Liver (tissue), 9 donors: ENCODE measurements around the gene TAS2R14. TPM values are rescaled to one million over a fixed set of nuclear protein-coding genes. Genes with fewer than 3 reads are reported as not detected.

Experiments
- DNase-seq: peaks from one replicate; pipeline ENCODE4 v3.0.0-alpha.2; 2017; ENCODE audit warnings: low spot score
- H3K27ac ChIP-seq, 2 donors: one replicate each; pipeline ENCODE4 v1.7.0; 2013; ENCODE audit warnings: inconsistent platforms in 2 of 2, low read length in 2 of 2, control low read depth in 1 of 2, low read depth in 1 of 2, mild to moderate bottlenecking in 1 of 2
- H3K27me3 ChIP-seq, 4 donors: one replicate each; pipeline versions ENCODE4 v1.6.1 to v1.7.0; 2013; ENCODE audit warnings: low read length in 3 of 4, inconsistent platforms in 1 of 4, mild to moderate bottlenecking in 1 of 4, moderate library complexity in 1 of 4; ENCODE audit not compliant: control insufficient read depth in 4 of 4, insufficient read depth in 4 of 4
- H3K36me3 ChIP-seq, 4 donors: one replicate each; pipeline versions ENCODE4 v1.6.1 to v1.7.0; 2013; ENCODE audit warnings: low read length in 3 of 4, mild to moderate bottlenecking in 3 of 4, low read depth in 1 of 4, moderate library complexity in 1 of 4; ENCODE audit not compliant: control insufficient read depth in 4 of 4, insufficient read depth in 3 of 4
- H3K4me1 ChIP-seq, 4 donors: one replicate each; pipeline versions ENCODE4 v1.6.1 to v1.7.0; 2013; ENCODE audit warnings: low read length in 3 of 4, mild to moderate bottlenecking in 3 of 4, moderate library complexity in 1 of 4; ENCODE audit not compliant: control insufficient read depth in 4 of 4, insufficient read depth in 4 of 4
- H3K4me3 ChIP-seq, 3 donors: one replicate each; pipeline versions ENCODE4 v1.6.1 to v1.7.0; 2013; ENCODE audit warnings: low read length in 3 of 3, control low read depth in 1 of 3, low read depth in 1 of 3, mild to moderate bottlenecking in 1 of 3
- H3K9ac ChIP-seq, 2 donors: one replicate each; pipeline ENCODE4 v1.7.0; 2013; ENCODE audit warnings: low read length in 2 of 2, mild to moderate bottlenecking in 2 of 2, moderate library complexity in 2 of 2, control low read depth in 1 of 2, low read depth in 1 of 2
- H3K9me3 ChIP-seq, 4 donors: one replicate each; pipeline versions ENCODE4 v1.6.1 to v1.7.0; 2013; ENCODE audit warnings: low read length in 3 of 4; ENCODE audit not compliant: control insufficient read depth in 4 of 4
- EGR1 ChIP-seq, 2 donors: IDR thresholded peaks; 2 replicates each; pipeline ENCODE4 v1.6.1; 2016 to 2018; ENCODE audit warnings: antibody characterized with exemption in 2 of 2, low read depth in 2 of 2
- FOXA1 ChIP-seq: IDR thresholded peaks from 2 replicates; pipeline ENCODE4 v1.6.1; 2016; ENCODE audit warnings: antibody characterized with exemption
- GABPA ChIP-seq, 2 donors: IDR thresholded peaks in 1 of 2; conservative IDR thresholded peaks in 1 of 2; 2 replicates each; pipeline ENCODE4 v1.6.1; 2016; ENCODE audit warnings: antibody characterized with exemption in 2 of 2, mild to moderate bottlenecking in 1 of 2, moderate library complexity in 1 of 2
- HNF4A ChIP-seq, 2 donors: conservative IDR thresholded peaks; 2 replicates each; pipeline ENCODE4 v1.6.1; 2016; ENCODE audit warnings: antibody characterized with exemption in 2 of 2, mild to moderate bottlenecking in 2 of 2
- RAD21 ChIP-seq, 2 donors: IDR thresholded peaks; 2 replicates each; pipeline ENCODE4 v1.6.1; 2016; ENCODE audit warnings: antibody characterized with exemption in 2 of 2, mild to moderate bottlenecking in 2 of 2
- REST ChIP-seq: IDR thresholded peaks from 2 replicates; pipeline ENCODE4 v1.6.1; 2016; ENCODE audit warnings: antibody characterized with exemption, mild to moderate bottlenecking
- RXRA ChIP-seq, 2 donors: IDR thresholded peaks; 2 replicates each; pipeline ENCODE4 v1.6.1; 2017 to 2018; ENCODE audit warnings: antibody characterized with exemption in 2 of 2, mild to moderate bottlenecking in 1 of 2
- TAF1 ChIP-seq: conservative IDR thresholded peaks from 2 replicates; pipeline ENCODE4 v1.6.1; 2016; ENCODE audit warnings: antibody characterized with exemption, mild to moderate bottlenecking
- polyA plus RNA-seq, 2 donors: library from polyadenylated mRNA; stranded (reverse) in 1 of 2; unstranded in 1 of 2; fragments of 200-250 nt in 1 of 2; fragments of >200 nt in 1 of 2; fragmentation: Nextera tagmentation in 1 of 2; extraction: Ambion mirVana in 1 of 2; gene quantifications; one replicate each; pipeline versions ENCODE4 v1.2.1 to v1.2.3, GENCODE V29; 2013 to 2015
- total RNA-seq, 2 donors: library from RNA; depleted of rRNA; stranded (reverse); fragments of >200 nt; gene quantifications; one replicate each; pipeline ENCODE4 v1.2.3, GENCODE V29; 2014
- TF ChIP-seq, protein P1 (sequence below): IDR thresholded peaks from 2 replicates; pipeline ENCODE4 v1.6.1; 2016; ENCODE audit warnings: antibody characterized with exemption
- donor health status: healthy.
- donor health status: healthy.
- donor health status: healthy.
- donor health status: healthy.
- donor health status: healthy.

Gene TAS2R14
- total and polyA plus RNA-seq, 4 donors: 0.16 to 6.9 (median 1.5) TPM

DNA sequence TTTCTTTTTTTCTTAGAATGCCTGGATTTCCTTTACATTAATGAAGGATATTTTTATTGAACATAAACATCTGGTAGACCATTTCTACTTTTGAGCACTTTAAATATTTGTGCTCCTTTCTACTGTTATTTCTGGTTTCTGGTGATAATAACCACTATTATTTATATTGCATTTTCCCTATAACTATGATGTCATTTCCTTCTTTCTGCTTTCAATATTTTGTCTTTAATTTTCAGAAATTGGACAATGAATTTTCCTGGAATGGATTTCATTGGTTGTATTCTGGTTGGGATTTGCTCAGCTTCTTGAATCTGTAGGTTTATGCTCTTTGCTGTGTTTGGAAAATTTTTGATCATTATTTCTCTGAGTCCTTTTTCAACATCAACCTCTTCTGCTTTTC, 49.8 kb downstream of the TAS2R14 start:
- Histone ChIP-seq H3K9ac (no peak overlapping the region), H3K27ac (no peak overlapping the region), H3K4me1 (peaks cover 2 to 20% (median 12%) of the 10 kb centered on the region in 4 donors), H3K36me3 (no peaks in the 10 kb centered on the region), H3K9me3 (no peaks in the 10 kb centered on the region), H3K4me3 (no peak overlapping the region), H3K27me3 (no peaks in the 10 kb centered on the region)
- DNase-seq: no peak
- TF ChIP-seq RAD21 (IDR thresholded peaks at IDR 0.05): no peak
- TF ChIP-seq FOXA1: no peak
- TF ChIP-seq REST: no peak
- TF ChIP-seq, protein P1, sequence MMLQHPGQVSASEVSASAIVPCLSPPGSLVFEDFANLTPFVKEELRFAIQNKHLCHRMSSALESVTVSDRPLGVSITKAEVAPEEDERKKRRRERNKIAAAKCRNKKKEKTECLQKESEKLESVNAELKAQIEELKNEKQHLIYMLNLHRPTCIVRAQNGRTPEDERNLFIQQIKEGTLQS: no peak
- no peak for TF ChIP-seq EGR1 (IDR thresholded peaks at IDR 0.05; ENCODE audit: low read depth in 2 of 2)
- TF ChIP-seq TAF1: no peak
- TF ChIP-seq RXRA (IDR thresholded peaks at IDR 0.05): no peak
- no peak for TF ChIP-seq GABPA (IDR thresholded peaks at IDR 0.05 in 1 of 2, conservative IDR thresholded peaks at IDR 0.05 in 1 of 2)
- TF ChIP-seq HNF4A (conservative IDR thresholded peaks at IDR 0.05): no peak

Other genes starting within 250 kb of the TAS2R14 start
- gene YBX3, start 215.9 kb downstream of the TAS2R14 start, total RNA-seq: 100 to 1,000 TPM in 1 of 2 donors, 1 to 10 TPM in 1; 9.2 to 116 TPM
- gene YBX3, start 215.9 kb downstream of the TAS2R14 start, polyA plus RNA-seq: 10 to 100 TPM in 1 of 2 donors, 1 to 10 TPM in 1; 6.8 to 22.3 TPM
- gene TAS2R7, start 136.6 kb downstream of the TAS2R14 start, total RNA-seq: under 1 TPM in 1 of 2 donors, not detected in 1; 0.42 TPM
- not detected for gene TAS2R7, start 136.6 kb downstream of the TAS2R14 start, polyA plus RNA-seq
- under 1 TPM in 1 of 2 donors, not detected in 1; 0.25 TPM for gene TAS2R8, start 132.0 kb downstream of the TAS2R14 start, total RNA-seq
- gene TAS2R8, start 132.0 kb downstream of the TAS2R14 start, polyA plus RNA-seq: not detected
- under 1 TPM in 1 of 2 donors, not detected in 1; 0.33 TPM for gene TAS2R9, start 129.1 kb downstream of the TAS2R14 start, total RNA-seq
- gene TAS2R9, start 129.1 kb downstream of the TAS2R14 start, polyA plus RNA-seq: not detected
- gene TAS2R10, start 112.9 kb downstream of the TAS2R14 start, total RNA-seq: 1 to 10 TPM in 1 of 2 donors, under 1 TPM in 1; 0.14 to 3.0 TPM
- under 1 TPM in 1 of 2 donors, not detected in 1; 0.40 TPM for gene TAS2R10, start 112.9 kb downstream of the TAS2R14 start, polyA plus RNA-seq
- 1 to 10 TPM in 1 of 2 donors, under 1 TPM in 1; 0.56 to 3.5 TPM for gene PRR4, start 89.8 kb downstream of the TAS2R14 start, total RNA-seq
- gene PRR4, start 89.8 kb downstream of the TAS2R14 start, polyA plus RNA-seq: 1 to 10 TPM in 1 of 2 donors, under 1 TPM in 1; 0.65 to 2.2 TPM
- 10 to 100 TPM in 1 of 2 donors, 1 to 10 TPM in 1; 9.6 to 29.6 TPM for gene PRH1, start 55.0 kb downstream of the TAS2R14 start, total RNA-seq
- 10 to 100 TPM in 1 of 2 donors, 1 to 10 TPM in 1; 1.3 to 22.6 TPM for gene PRH1, start 55.0 kb downstream of the TAS2R14 start, polyA plus RNA-seq
- gene TAS2R13, start 29.7 kb downstream of the TAS2R14 start, total RNA-seq: 1 to 10 TPM in 1 of 2 donors, under 1 TPM in 1; 0.51 to 6.2 TPM
- gene TAS2R13, start 29.7 kb downstream of the TAS2R14 start, polyA plus RNA-seq: under 1 TPM in 1 of 2 donors, not detected in 1; 0.10 TPM
- gene PRH2, start 10.0 kb downstream of the TAS2R14 start, total RNA-seq: under 1 TPM; 0.23 to 0.42 TPM
- gene PRH2, start 10.0 kb downstream of the TAS2R14 start, polyA plus RNA-seq: under 1 TPM in 1 of 2 donors, not detected in 1; 0.40 TPM
- 1 to 10 TPM in 1 of 2 donors, under 1 TPM in 1; 0.89 to 7.8 TPM for gene TAS2R50, start 47.6 kb upstream of the TAS2R14 start, total RNA-seq
- gene TAS2R50, start 47.6 kb upstream of the TAS2R14 start, polyA plus RNA-seq: not detected
- gene TAS2R20, start 59.0 kb upstream of the TAS2R14 start, total RNA-seq: 1 to 10 TPM; 1.4 to 5.9 TPM
- gene TAS2R20, start 59.0 kb upstream of the TAS2R14 start, polyA plus RNA-seq: under 1 TPM; 0.03 to 0.49 TPM
- gene TAS2R19, start 83.4 kb upstream of the TAS2R14 start, total RNA-seq: 10 to 100 TPM in 1 of 2 donors, 1 to 10 TPM in 1; 2.1 to 11.8 TPM
- gene TAS2R19, start 83.4 kb upstream of the TAS2R14 start, polyA plus RNA-seq: not detected
- 1 to 10 TPM; 1.3 to 7.4 TPM for gene TAS2R31, start 92.1 kb upstream of the TAS2R14 start, total RNA-seq
- gene TAS2R31, start 92.1 kb upstream of the TAS2R14 start, polyA plus RNA-seq: under 1 TPM in 1 of 2 donors, not detected in 1; 0.99 TPM
- 1 to 10 TPM; 1.1 to 6.7 TPM for gene TAS2R46, start 123.0 kb upstream of the TAS2R14 start, total RNA-seq
- gene TAS2R46, start 123.0 kb upstream of the TAS2R14 start, polyA plus RNA-seq: under 1 TPM in 1 of 2 donors, not detected in 1; 0.35 TPM
- 1 to 10 TPM in 1 of 2 donors, under 1 TPM in 1; 0.84 to 3.8 TPM for gene TAS2R43, start 153.1 kb upstream of the TAS2R14 start, total RNA-seq
- under 1 TPM in 1 of 2 donors, not detected in 1; 0.57 TPM for gene TAS2R43, start 153.1 kb upstream of the TAS2R14 start, polyA plus RNA-seq
- gene TAS2R30, start 195.4 kb upstream of the TAS2R14 start, total RNA-seq: 10 to 100 TPM in 1 of 2 donors, 1 to 10 TPM in 1; 3.4 to 12.0 TPM
- gene TAS2R30, start 195.4 kb upstream of the TAS2R14 start, polyA plus RNA-seq: under 1 TPM in 1 of 2 donors, not detected in 1; 0.18 TPM
- 1 to 10 TPM; 4.9 to 6.3 TPM for gene SMIM10L1, start 231.9 kb upstream of the TAS2R14 start, total RNA-seq
- gene SMIM10L1, start 231.9 kb upstream of the TAS2R14 start, polyA plus RNA-seq: 1 to 10 TPM; 6.0 to 6.3 TPM
- gene TAS2R42, start 247.7 kb upstream of the TAS2R14 start, total RNA-seq: not detected
- not detected for gene TAS2R42, start 247.7 kb upstream of the TAS2R14 start, polyA plus RNA-seq